HepG2 (cell line): ENCODE data around the gene ARHGAP26. TPM values are rescaled to one million over a fixed set of nuclear protein-coding genes. Genes with fewer than 3 reads are reported as not detected.

Experiments
- ATAC-seq: fragments of 200-7000 bp; cut with Tn5 transposase; 3 replicates; pipeline ENCODE4 v1.9.1; 2020; ENCODE audit warnings: mild to moderate bottlenecking, moderate library complexity
- BruUV-seq: library from RNA; stranded (reverse); fragments of 400-500 nt; replicated peaks from 2 replicates; lab custom pipeline; 2021; lab: Mats Ljungman, UMichigan
- CTCF ChIA-PET: fragments of 300-600 bp; formaldehyde crosslinking; extraction: SDS; loops from one replicate; lab custom pipeline; 2021; ENCODE audit warnings: low total read pairs, inconsistent platforms, low intra/inter-chr PET ratio; lab: Yijun Ruan, JAX
- POLR2A ChIA-PET: fragments of 350-600 bp; sonication (Branson Sonifier 250); formaldehyde crosslinking; loops from one replicate; lab custom pipeline; 2020; ENCODE audit warnings: antibody characterized with exemption, inconsistent platforms; lab: Yijun Ruan, JAX
- DNase-seq: peaks from one replicate; pipeline ENCODE4 v3.0.0-alpha.2; 2015; ENCODE audit warnings: low spot score
- FAIRE-seq: peaks from 3 replicates; lab custom pipeline; 2011; peaks lifted over from hg19 to GRCh38; lab: Jason Lieb, UNC
- H2AFZ ChIP-seq: one replicate; pipeline ENCODE4 v1.6.1; 2011; ENCODE audit warnings: low read length, inconsistent platforms
- H3K27ac ChIP-seq: fragments of 300-600 bp; 3 replicates; pipeline ENCODE4 v1.8.0; 2011; ENCODE audit warnings: mixed run types, mild to moderate bottlenecking, mixed read lengths, low read length, inconsistent platforms; ENCODE audit not compliant: insufficient read depth; ENCODE audit errors: extremely low read length
- H3K27me3 ChIP-seq, 2 experiments: fragments of 200-600 bp in 1 of 2; 2 replicates in 1 of 2; 3 replicates in 1 of 2; pipeline versions ENCODE4 v1.6.0 to v1.8.0; 2011; ENCODE audit warnings: low read length in 2 of 2, mild to moderate bottlenecking in 2 of 2, moderate library complexity in 2 of 2, inconsistent platforms in 1 of 2; ENCODE audit not compliant: insufficient read depth in 2 of 2, control insufficient read depth in 1 of 2
- H3K36me3 ChIP-seq, 2 experiments: fragments of 200-600 bp in 1 of 2; replicated peaks in 1 of 2; 2 replicates in 1 of 2; 3 replicates in 1 of 2; pipeline versions ENCODE4 v1.5.1 to v1.8.0; 2011; ENCODE audit warnings: low read length in 2 of 2, inconsistent platforms in 1 of 2; ENCODE audit not compliant: insufficient read depth in 2 of 2, control insufficient read depth in 1 of 2
- H3K4me1 ChIP-seq: 2 replicates; pipeline ENCODE4 v1.5.1; 2012; ENCODE audit warnings: low read length, inconsistent platforms; ENCODE audit not compliant: insufficient read depth
- H3K4me2 ChIP-seq: 2 replicates; pipeline ENCODE4 v1.6.0; 2011; ENCODE audit warnings: low read depth, low read length, inconsistent platforms
- H3K4me3 ChIP-seq, 3 experiments: fragments of 200-600 bp in 1 of 3; sonication (generic), shearing (Covaris generic) in 1 of 3; replicated peaks in 1 of 3; 2 replicates each; pipeline ENCODE4 v1.5.1; 2011 to 2016; ENCODE audit warnings: low read length in 3 of 3, inconsistent platforms in 2 of 3, low read depth in 2 of 3, mild to moderate bottlenecking in 2 of 3, control low read depth in 1 of 3, mixed read lengths in 1 of 3; ENCODE audit not compliant: insufficient read depth in 1 of 3
- H3K79me2 ChIP-seq: one replicate; pipeline ENCODE4 v1.6.1; 2011; ENCODE audit warnings: low read length, inconsistent platforms; ENCODE audit not compliant: insufficient read depth
- H3K9ac ChIP-seq: 2 replicates; pipeline ENCODE4 v1.6.0; 2011; ENCODE audit warnings: mild to moderate bottlenecking, low read depth, low read length, inconsistent platforms; ENCODE audit not compliant: insufficient read depth
- H3K9me3 ChIP-seq: 2 replicates; pipeline ENCODE4 v1.5.1; 2012; ENCODE audit warnings: mild to moderate bottlenecking, low read length
- H4K20me1 ChIP-seq: 2 replicates; pipeline ENCODE4 v1.6.0; 2011; ENCODE audit warnings: inconsistent platforms, mild to moderate bottlenecking, low read length, moderate library complexity; ENCODE audit not compliant: insufficient read depth
- ARNTL ChIP-seq: sonication (generic); formaldehyde crosslinking; IDR thresholded peaks from 2 replicates; pipeline ENCODE4 v1.4.0; 2020; ENCODE audit warnings: mild to moderate bottlenecking, missing genetic modification reagents
- DMAP1 ChIP-seq: IDR thresholded peaks from 2 replicates; pipeline ENCODE4 v1.6.1; 2016
- ETV6 ChIP-seq: sonication (generic); formaldehyde crosslinking; conservative IDR thresholded peaks from 2 replicates; pipeline ENCODE4 v1.4.0; 2020; ENCODE audit warnings: missing genetic modification reagents
- FLYWCH1 ChIP-seq: sonication (generic); formaldehyde crosslinking; IDR thresholded peaks from 2 replicates; pipeline ENCODE4 v1.8.1; 2023; ENCODE audit warnings: mild to moderate bottlenecking, missing genetic modification reagents
- FOXA3 ChIP-seq: IDR thresholded peaks from 2 replicates; pipeline ENCODE4 v1.6.1; 2016; ENCODE audit warnings: missing genetic modification reagents, missing compliant biosample characterization
- FOXC1 ChIP-seq: sonication (generic); formaldehyde crosslinking; IDR thresholded peaks from 2 replicates; pipeline ENCODE4 v1.8.0; 2022; ENCODE audit warnings: mild to moderate bottlenecking, missing genetic modification reagents, borderline replicate concordance
- MLXIP ChIP-seq: sonication (generic); formaldehyde crosslinking; IDR thresholded peaks from 2 replicates; pipeline ENCODE4 v1.9.0; 2021; ENCODE audit warnings: missing genetic modification reagents, borderline replicate concordance
- PAWR ChIP-seq: sonication (generic); formaldehyde crosslinking; IDR thresholded peaks from 2 replicates; pipeline ENCODE4 v1.4.0; 2020; ENCODE audit warnings: missing genetic modification reagents, mild to moderate bottlenecking, borderline replicate concordance
- PHB2 ChIP-seq: fragments of 450-650 bp; IDR thresholded peaks from 2 replicates; pipeline ENCODE4 v1.6.1; 2018; ENCODE audit not compliant: partially characterized antibody
- SALL2 ChIP-seq: sonication (generic); formaldehyde crosslinking; IDR thresholded peaks from 2 replicates; pipeline ENCODE4 v1.8.1; 2023; ENCODE audit warnings: mild to moderate bottlenecking, missing genetic modification reagents, inconsistent platforms
- SNAI1 ChIP-seq: sonication (generic); formaldehyde crosslinking; IDR thresholded peaks from 2 replicates; pipeline ENCODE4 v1.5.0; 2020; ENCODE audit warnings: mild to moderate bottlenecking, missing genetic modification reagents, borderline replicate concordance
- TOE1 ChIP-seq: sonication (generic); formaldehyde crosslinking; IDR thresholded peaks from 2 replicates; pipeline ENCODE4 v1.4.0; 2020; ENCODE audit warnings: mild to moderate bottlenecking, missing genetic modification reagents
- U2AF2 ChIP-seq: fragments of 200-400 bp; formaldehyde crosslinking; IDR thresholded peaks from 2 replicates; pipeline ENCODE4 v1.6.1; 2017; ENCODE audit warnings: low read depth, mild to moderate bottlenecking, low read length
- ZBTB42 ChIP-seq: sonication (generic); formaldehyde crosslinking; IDR thresholded peaks from 2 replicates; pipeline ENCODE4 v1.5.0; 2020; ENCODE audit warnings: mild to moderate bottlenecking, missing genetic modification reagents
- ZEB1 ChIP-seq: IDR thresholded peaks from 2 replicates; pipeline ENCODE4 v1.6.1; 2012; ENCODE audit warnings: mild to moderate bottlenecking, low read depth, inconsistent platforms; ENCODE audit not compliant: insufficient replicate concordance
- ZFP37 ChIP-seq: sonication (generic); formaldehyde crosslinking; IDR thresholded peaks from 2 replicates; pipeline ENCODE4 v1.4.0; 2020; ENCODE audit warnings: missing genetic modification reagents, borderline replicate concordance
- ZNF546 ChIP-seq: sonication (generic); formaldehyde crosslinking; conservative IDR thresholded peaks from 2 replicates; pipeline ENCODE4 v1.8.1; 2023; ENCODE audit warnings: mild to moderate bottlenecking, missing genetic modification reagents
- ZNF549 ChIP-seq: sonication (generic); formaldehyde crosslinking; IDR thresholded peaks from 2 replicates; pipeline ENCODE4 v1.5.0; 2020; ENCODE audit warnings: missing genetic modification reagents
- ZNF674 ChIP-seq: sonication (generic); formaldehyde crosslinking; IDR thresholded peaks from 2 replicates; pipeline ENCODE4 v1.5.0; 2020; ENCODE audit warnings: low read depth, mild to moderate bottlenecking, missing genetic modification reagents
- WGBS: methylation state at CpG from one replicate; pipeline ENCODE4 v1.1.6; 2017; ENCODE audit warnings: low lambda C conversion rate; 5-methylcytosine and 5-hydroxymethylcytosine counted together
- in situ Hi-C: cut with HindIII; loops from 2 replicates; pipeline ENCODE4 v1.10.0; 2017; ENCODE audit warnings: low pct_unique_long_range_greater_than_20kb; ENCODE audit not compliant: extremely low pct_ligation_motif_present
- intact Hi-C: fragments of 100-400 bp; cut with micrococcal nuclease; formaldehyde crosslinking; loops from one replicate; pipeline ENCODE4 v1.10.0; 2022; ENCODE audit not compliant: unreplicated experiment
- polyA plus RNA-seq, 8 experiments: library from polyadenylated mRNA; depleted of rRNA in 3 of 8; stranded (reverse) in 7 of 8; unstranded in 1 of 8; fragments of >200 nt; fragmentation: Illumina TruSeq in 4 of 8; extraction: Trizol in 4 of 8; gene quantifications; 2 replicates each; pipeline versions ENCODE4 v1.2.1 to v1.2.3, GENCODE V29; 2011 to 2016; ENCODE audit warnings: low read depth in 4 of 8, missing spikeins in 1 of 8, mixed read lengths in 1 of 8; ENCODE audit not compliant: insufficient read depth in 1 of 8
- total RNA-seq, 5 experiments: library from RNA; depleted of rRNA; stranded (reverse); fragments of >200 nt; fragmentation: Illumina TruSeq; extraction: Trizol; gene quantifications; 2 replicates each; pipeline ENCODE4 v1.2.3, GENCODE V29; 2016; ENCODE audit warnings: low read depth in 1 of 5
- TF ChIP-seq, protein P1 (sequence below): sonication (generic); formaldehyde crosslinking; IDR thresholded peaks from 2 replicates; pipeline ENCODE4 v1.4.0; 2020; ENCODE audit warnings: missing genetic modification reagents

The ARHGAP26 gene
- total and polyA plus RNA-seq, 2 of the 13 experiments (the other 11 are each of a cell fraction or from before 2014, with no cell fraction given): 9.6 to 18.2 TPM

GRCh38 chr5:142754031-142754430 is 16.1 kb upstream of the ARHGAP26 start:
- no peaks in the 10 kb centered on the region for H3K79me2 ChIP-seq
- 32% methylated on average over 3 of the region's 3 CpGs for WGBS
- H3K9ac ChIP-seq: no peak overlapping the region
- no peak overlapping the region for H3K27ac ChIP-seq
- H3K4me2 ChIP-seq: no peak overlapping the region
- DNase-seq (no peak), FAIRE-seq (no peak), ATAC-seq (no peak)
- in situ Hi-C loops (no loop called here), intact Hi-C loops (no loop called here)
- no peaks in the 10 kb centered on the region for H3K36me3 ChIP-seq
- H3K27me3 ChIP-seq: peaks cover 0 to 3% of the 10 kb centered on the region in 2 experiments; a peak in 1 of 5 replicates
- no peaks in the 10 kb centered on the region for H3K9me3 ChIP-seq
- H3K4me3 ChIP-seq: no peak overlapping the region
- H2AFZ ChIP-seq: no peak overlapping the region
- no peak for TF ChIP-seq SALL2
- no peak for TF ChIP-seq DMAP1 (CRISPR knock-in tag)
- TF ChIP-seq ZEB1: no peak
- no peak for TF ChIP-seq FOXC1
- TF ChIP-seq MLXIP (CRISPR knock-in tag): no peak
- no peak for TF ChIP-seq U2AF2
- TF ChIP-seq ARNTL: no peak
- no peak for TF ChIP-seq ZNF674
- TF ChIP-seq PHB2: no peak
- no peak for TF ChIP-seq PAWR (CRISPR knock-in tag)
- no peak for TF ChIP-seq ZNF546 (CRISPR knock-in tag)
- TF ChIP-seq ZFP37 (CRISPR knock-in tag): no peak
- no peak for TF ChIP-seq FOXA3
- TF ChIP-seq SNAI1 (CRISPR knock-in tag): no peak
- no peak for TF ChIP-seq ZBTB42 (CRISPR knock-in tag)
- TF ChIP-seq FLYWCH1: no peak
- TF ChIP-seq, protein P1, sequence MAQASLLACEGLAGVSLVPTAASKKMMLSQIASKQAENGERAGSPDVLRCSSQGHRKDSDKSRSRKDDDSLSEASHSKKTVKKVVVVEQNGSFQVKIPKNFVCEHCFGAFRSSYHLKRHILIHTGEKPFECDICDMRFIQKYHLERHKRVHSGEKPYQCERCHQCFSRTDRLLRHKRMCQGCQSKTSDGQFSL (CRISPR knock-in tag): no peak
- TF ChIP-seq ETV6 (CRISPR knock-in tag): no peak
- no peak for TF ChIP-seq ZNF549 (CRISPR knock-in tag)
- no peak for TF ChIP-seq TOE1 (CRISPR knock-in tag)
- H3K4me1 ChIP-seq: peaks cover 24% of the 10 kb centered on the region
- no peaks in the 10 kb centered on the region for H4K20me1 ChIP-seq
- ChIA-PET CTCF (interaction anchor here (0.5 kb wide), 1 partner anchor 112 kb away, joined by 3 read pairs; no protein-coding TSS in a partner anchor), POLR2A (no interaction called here)
- BruUV-seq: no TSS peak
